Activated CD4-positive, alpha-beta T cell treated with anti-CD3 and anti-CD28 coated beads, Interleukin-2, amount 10 ng/mL, durations not matched to agents 24 days and 14 days (primary cell): ENCODE data around the gene ALOX12. TPM values are rescaled to one million over a fixed set of nuclear protein-coding genes. Genes with fewer than 3 reads are reported as not detected.
A peak's percentile ranks its signal among the peaks of the same experiment; 100 is the strongest.

Experiments
- DNase-seq: peaks from one replicate; pipeline ENCODE4 v3.0.0; 2022
- H3K27ac Mint-ChIP-seq: one replicate; pipeline ENCODE4 v1.8.0; 2022; ENCODE audit warnings: mild to moderate bottlenecking, mixed read lengths
- H3K27me3 Mint-ChIP-seq: one replicate; pipeline ENCODE4 v1.8.0; 2022; ENCODE audit warnings: mixed read lengths
- H3K36me3 Mint-ChIP-seq: one replicate; pipeline ENCODE4 v1.8.0; 2022; ENCODE audit warnings: low read depth, mild to moderate bottlenecking, mixed read lengths
- H3K4me1 Mint-ChIP-seq: one replicate; pipeline ENCODE4 v1.8.0; 2021; ENCODE audit warnings: mixed read lengths
- H3K4me3 Mint-ChIP-seq: one replicate; pipeline ENCODE4 v1.8.0; 2022; ENCODE audit warnings: mild to moderate bottlenecking, moderate library complexity, mixed read lengths
- H3K9me3 Mint-ChIP-seq: one replicate; pipeline ENCODE4 v1.8.0; 2021; ENCODE audit warnings: mixed read lengths
- intact Hi-C: fragments of 100-400 bp; cut with micrococcal nuclease; formaldehyde crosslinking; loops from one replicate; pipeline ENCODE4 v1.15.1; 2023
- total RNA-seq: library from RNA; stranded (reverse); gene quantifications from 2 replicates; pipeline ENCODE4 v1.2.3, GENCODE V29; 2022

Gene ALOX12
- total RNA-seq, 1 donor from 2014 or later, result not detected

DNA sequence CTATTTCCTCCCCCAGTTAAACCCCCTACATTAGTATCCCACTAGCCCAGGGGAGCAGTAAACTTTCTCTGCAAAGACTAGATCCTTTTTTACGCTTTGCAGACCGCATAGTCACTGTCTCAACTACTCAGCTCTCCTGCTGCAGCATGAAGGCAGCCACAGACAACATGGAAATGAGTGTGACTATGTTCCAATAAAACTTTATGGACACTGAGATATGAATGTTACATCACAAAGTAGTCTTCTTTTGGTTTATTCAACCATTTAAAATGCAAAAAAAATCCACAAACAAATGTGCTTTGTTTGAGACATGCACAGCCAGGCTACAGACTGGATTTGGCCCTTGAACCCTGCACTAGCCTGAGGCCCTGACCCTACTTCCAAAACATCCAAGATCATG lies 14.7 kb downstream of the ALOX12 start:
- Mint-ChIP-seq H3K27ac (no peak overlapping the region), H3K9me3 (no peaks in the 10 kb centered on the region), H3K4me3 (peak overlapping the region; percentile 97), H3K27me3 (no peaks in the 10 kb centered on the region), H3K36me3 (peaks cover 27% of the 10 kb centered on the region), H3K4me1 (peaks cover 35% of the 10 kb centered on the region)
- intact Hi-C loops, result loop anchor here (5.0 to 10.0 kb wide), 2 partner anchors 256 to 1588 kb away; partner anchors contain the start of genes RPAIN and XAF1
- no peak for DNase-seq

DNA sequence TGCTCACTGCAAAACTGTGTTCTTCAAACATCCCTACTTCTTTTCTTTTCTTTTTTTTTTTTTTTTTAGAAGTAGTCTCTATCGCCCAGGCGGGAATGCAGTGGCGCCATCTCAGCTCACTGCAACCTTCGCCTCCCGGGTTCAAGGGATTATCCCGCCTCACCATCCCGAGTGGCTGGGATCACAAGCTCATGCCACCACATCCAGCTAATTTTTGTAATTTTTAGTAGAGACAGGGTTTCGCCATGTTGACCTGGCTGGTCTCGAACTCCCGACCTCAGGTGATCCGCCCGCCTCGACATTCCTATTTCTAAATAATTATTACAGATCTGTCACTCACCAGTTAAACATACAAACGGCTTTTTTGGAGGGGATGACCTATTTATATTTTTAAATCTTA lies 15.6 kb downstream of the ALOX12 start:
- H3K27me3 Mint-ChIP-seq, result no peaks in the 10 kb centered on the region
- H3K36me3 Mint-ChIP-seq, result peaks cover 33% of the 10 kb centered on the region
- intact Hi-C loops, result loop anchor here (5.0 to 10.0 kb wide), 2 partner anchors 257 to 1589 kb away; partner anchors contain the start of genes RPAIN and XAF1
- H3K9me3 Mint-ChIP-seq, result no peaks in the 10 kb centered on the region
- H3K4me3 Mint-ChIP-seq, result peak overlapping the region; percentile 97
- H3K4me1 Mint-ChIP-seq, result peaks cover 44% of the 10 kb centered on the region
- DNase-seq, result no peak
- H3K27ac Mint-ChIP-seq, result peak overlapping the region; percentile 99

DNA sequence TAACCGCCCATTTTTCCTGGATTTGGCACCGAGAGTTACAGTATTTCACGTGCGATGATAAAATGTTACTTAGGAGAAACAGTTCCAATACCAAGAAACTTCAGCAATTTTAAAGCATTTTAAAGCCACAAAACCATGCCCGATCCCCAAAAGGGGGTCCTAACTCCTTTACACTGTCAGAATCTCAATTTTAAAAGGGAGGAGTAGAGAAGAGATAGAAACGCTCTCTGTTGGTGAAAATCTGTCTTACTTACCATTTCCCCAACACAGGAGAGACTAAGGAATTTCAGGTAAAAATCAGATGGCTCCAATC lies 16.0 kb downstream of the ALOX12 start:
- peak overlapping the region; percentile 99 for H3K27ac Mint-ChIP-seq
- no peak for DNase-seq
- H3K4me3 Mint-ChIP-seq, result peak overlapping the region; percentile 97
- H3K9me3 Mint-ChIP-seq, result no peaks in the 10 kb centered on the region
- intact Hi-C loops, result loop anchor here (5.0 to 10.0 kb wide), 2 partner anchors 257 to 1590 kb away; partner anchors contain the start of genes RPAIN and XAF1
- H3K36me3 Mint-ChIP-seq, result peaks cover 36% of the 10 kb centered on the region
- no peaks in the 10 kb centered on the region for H3K27me3 Mint-ChIP-seq
- H3K4me1 Mint-ChIP-seq, result peaks cover 47% of the 10 kb centered on the region

DNA sequence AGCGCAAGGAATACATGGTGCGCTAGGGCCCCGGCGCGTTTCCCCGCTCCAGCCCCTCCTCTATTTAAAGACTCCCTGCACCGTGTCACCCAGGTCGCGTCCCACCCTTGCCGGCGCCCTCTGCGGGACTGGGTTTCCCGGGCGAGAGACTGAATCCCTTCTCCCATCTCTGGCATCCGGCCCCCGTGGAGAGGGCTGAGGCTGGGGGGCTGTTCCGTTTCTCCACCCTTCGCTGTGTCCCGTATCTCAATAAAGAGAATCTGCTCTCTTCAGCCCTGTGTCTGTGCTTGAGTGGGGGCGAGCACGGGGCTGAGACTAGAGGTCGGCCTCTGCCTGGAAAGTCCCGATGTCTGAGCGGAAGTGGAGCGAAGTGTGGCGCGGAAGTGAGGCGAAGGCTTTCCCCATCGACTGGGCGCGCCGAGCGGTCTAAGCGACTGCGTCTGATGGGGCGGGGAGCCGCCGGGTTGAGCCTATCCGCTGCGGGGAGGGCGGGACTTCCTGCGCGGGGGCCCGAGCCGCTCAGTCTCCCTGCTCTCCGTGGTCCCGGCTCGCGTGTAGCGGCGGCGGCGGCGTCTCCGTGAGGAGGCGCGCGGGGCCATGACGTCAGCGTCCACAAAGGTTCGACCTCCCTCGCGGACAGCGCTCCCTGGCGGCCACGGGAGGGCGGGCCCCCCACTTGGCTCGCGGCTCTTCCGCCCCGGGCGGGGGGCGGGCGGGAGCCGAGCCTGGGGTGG lies 18.6 kb downstream of the ALOX12 start:
- Mint-ChIP-seq H3K4me1 (peaks cover 56% of the 10 kb centered on the region), H3K9me3 (no peaks in the 10 kb centered on the region), H3K27ac (peak overlapping the region; percentile 99), H3K4me3 (peak overlapping the region; percentile 97), H3K27me3 (no peaks in the 10 kb centered on the region), H3K36me3 (peaks cover 39% of the 10 kb centered on the region)
- intact Hi-C loops, result loop anchor here (2.0 to 10.0 kb wide), 3 partner anchors 260 to 1592 kb away; partner anchors contain the start of genes C17orf100, MED31, RPAIN and XAF1
- peak; percentile 99 for DNase-seq

DNA sequence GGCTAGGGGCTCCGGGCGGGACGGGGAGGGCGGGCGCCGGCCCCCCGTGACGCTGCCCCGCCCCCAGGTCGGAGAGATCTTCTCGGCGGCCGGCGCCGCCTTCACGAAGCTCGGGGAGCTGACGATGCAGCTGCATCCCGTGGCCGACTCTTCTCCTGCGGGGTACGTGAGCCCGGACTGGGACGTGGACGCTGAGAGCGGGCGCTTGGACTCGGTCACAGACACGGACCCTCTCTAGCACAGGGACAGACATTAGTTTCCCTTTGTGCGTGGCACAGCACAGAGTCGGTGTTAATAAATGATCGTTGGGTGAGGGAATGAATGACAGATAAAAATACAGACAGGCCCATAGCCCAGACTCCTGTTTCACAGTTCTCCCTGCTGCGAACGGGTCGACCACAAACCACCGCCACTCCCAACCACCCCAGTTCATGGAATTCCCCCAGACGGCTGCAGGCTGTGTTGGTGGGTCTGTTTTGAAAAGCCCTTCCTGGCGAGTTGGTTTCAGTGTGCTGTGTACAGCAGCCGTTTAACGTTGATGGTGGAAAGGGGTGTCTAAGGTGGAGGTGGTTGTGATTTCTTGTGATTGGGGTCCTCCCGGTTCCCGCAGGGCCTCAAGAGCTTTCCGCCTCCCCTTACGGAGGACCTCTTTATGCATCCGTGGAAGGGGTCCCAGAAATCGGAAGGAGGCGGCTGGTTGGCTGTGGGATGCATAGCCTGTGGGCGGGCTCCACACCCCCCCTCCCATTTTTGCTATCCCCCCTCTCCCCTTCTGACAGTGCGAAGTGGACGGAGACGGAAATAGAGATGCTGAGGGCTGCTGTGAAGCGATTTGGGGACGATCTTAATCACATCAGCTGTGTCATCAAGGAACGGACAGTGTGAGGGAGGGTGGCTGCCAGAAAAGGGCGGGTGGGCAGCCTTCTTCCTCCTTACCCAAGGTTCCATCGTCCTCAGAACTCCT lies 19.4 kb downstream of the ALOX12 start:
- intact Hi-C loops, result loop anchor here (1.0 to 10.0 kb wide), 5 partner anchors 8 to 1593 kb away; partner anchors contain the start of genes BCL6B, C17orf100, MED31 and RPAIN
- peak overlapping the region; percentile 98 for H3K27ac Mint-ChIP-seq
- peaks cover 37% of the 10 kb centered on the region for H3K36me3 Mint-ChIP-seq
- H3K9me3 Mint-ChIP-seq, result no peaks in the 10 kb centered on the region
- H3K4me3 Mint-ChIP-seq, result peak overlapping the region; percentile 97
- peaks cover 55% of the 10 kb centered on the region for H3K4me1 Mint-ChIP-seq
- peak; percentile 95 for DNase-seq
- no peaks in the 10 kb centered on the region for H3K27me3 Mint-ChIP-seq

DNA sequence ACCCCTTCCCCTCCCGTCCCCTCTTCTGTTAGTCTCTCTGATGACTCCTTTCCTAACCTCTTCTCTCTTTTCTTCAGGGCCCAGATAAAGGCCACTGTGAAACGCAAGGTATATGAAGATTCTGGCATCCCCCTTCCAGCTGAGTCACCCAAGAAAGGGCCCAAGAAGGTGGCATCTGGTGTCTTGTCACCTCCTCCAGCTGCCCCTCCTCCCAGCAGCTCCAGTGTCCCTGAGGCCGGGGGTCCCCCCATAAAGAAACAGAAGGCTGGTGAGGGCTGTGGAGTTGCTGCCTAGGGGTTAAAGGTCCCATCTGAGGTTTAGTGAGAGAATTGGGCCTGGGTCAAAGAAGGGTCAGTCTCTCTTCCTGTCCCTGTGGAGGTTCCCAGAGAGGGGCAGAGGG lies 20.6 kb downstream of the ALOX12 start:
- DNase-seq, result peak; percentile 67
- Mint-ChIP-seq H3K4me3 (peak overlapping the region; percentile 97), H3K9me3 (no peaks in the 10 kb centered on the region), H3K27me3 (no peaks in the 10 kb centered on the region), H3K4me1 (peaks cover 59% of the 10 kb centered on the region), H3K36me3 (peaks cover 36% of the 10 kb centered on the region), H3K27ac (peak overlapping the region; percentile 98)
- intact Hi-C loops, result loop anchor here (10.0 kb wide), 1 partner anchor 262 kb away; the partner anchor contains the start of gene XAF1

DNA sequence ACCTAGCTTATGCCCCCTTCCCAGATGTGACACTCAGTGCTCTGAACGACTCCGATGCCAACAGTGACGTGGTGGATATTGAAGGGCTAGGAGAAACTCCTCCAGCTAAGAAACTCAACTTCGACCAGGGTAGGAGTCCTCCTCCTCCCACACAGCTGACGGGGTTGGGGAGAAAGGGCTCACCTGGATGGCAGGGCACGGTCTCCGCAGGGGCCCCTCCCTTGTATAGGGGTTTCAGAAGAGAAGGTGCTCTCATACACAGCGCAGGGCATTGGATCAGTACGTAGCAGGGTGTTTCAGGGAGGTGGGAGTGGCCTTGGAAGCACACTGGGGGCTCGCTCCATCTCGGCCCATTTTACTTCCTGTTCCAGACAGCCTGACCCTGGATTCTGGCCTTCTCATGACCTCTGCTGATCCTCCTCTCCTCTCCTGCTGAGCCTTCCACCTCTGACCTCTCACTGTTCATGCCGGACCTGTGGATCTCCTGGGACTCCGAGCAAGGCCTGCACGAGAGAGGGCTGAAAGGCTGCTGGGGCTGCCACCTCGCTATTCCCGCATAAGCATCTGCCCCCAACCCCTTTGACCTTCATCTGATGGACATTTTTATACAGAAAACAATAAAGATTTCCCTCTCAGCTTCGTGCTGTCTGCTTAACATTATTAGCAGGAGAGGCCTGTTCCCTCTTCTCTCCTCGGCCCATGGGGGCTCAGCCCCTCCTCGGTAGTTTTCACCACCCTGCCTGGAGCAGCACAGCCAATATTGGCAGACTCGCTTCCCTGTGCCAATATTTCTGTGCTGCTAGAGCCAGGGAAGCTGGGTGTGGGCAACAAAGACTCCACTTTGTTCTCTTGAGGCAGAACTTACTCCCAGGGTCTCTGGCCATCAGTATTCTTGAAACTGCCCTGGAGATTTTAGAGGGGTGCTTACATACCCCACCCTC lies 21.3 kb downstream of the ALOX12 start:
- H3K4me3 Mint-ChIP-seq, result peak overlapping the region; percentile 97
- peak overlapping the region; percentile 98 for H3K27ac Mint-ChIP-seq
- no peaks in the 10 kb centered on the region for H3K9me3 Mint-ChIP-seq
- H3K4me1 Mint-ChIP-seq, result peaks cover 65% of the 10 kb centered on the region
- DNase-seq, result no peak
- no peaks in the 10 kb centered on the region for H3K27me3 Mint-ChIP-seq
- peaks cover 35% of the 10 kb centered on the region for H3K36me3 Mint-ChIP-seq
- intact Hi-C loops, result loop anchor here (10.0 kb wide), 1 partner anchor 262 kb away; the partner anchor contains the start of gene XAF1

DNA sequence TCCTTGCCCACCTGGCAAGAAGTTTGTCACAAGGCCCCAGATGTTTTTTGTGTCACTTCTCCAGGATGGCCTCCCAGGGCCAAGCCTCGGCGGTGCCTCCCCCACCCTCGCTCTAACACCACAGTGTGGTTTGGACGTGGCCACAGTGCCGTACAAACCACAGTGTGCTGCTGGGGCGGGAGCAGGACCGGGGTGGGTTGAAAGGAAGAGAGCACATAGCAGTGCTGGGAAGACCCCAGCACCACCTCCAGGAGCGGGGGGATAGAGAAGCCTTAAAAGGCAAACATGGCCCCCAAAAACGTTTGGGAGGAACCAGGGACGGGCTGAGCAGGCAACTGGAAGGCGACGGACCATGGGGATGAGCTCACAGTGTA lies 22.0 kb downstream of the ALOX12 start:
- H3K4me1 Mint-ChIP-seq, result peaks cover 72% of the 10 kb centered on the region
- no peaks in the 10 kb centered on the region for H3K9me3 Mint-ChIP-seq
- no peaks in the 10 kb centered on the region for H3K27me3 Mint-ChIP-seq
- peak; percentile 80 for DNase-seq
- H3K36me3 Mint-ChIP-seq, result peaks cover 34% of the 10 kb centered on the region
- peak overlapping the region; percentile 66 for H3K4me3 Mint-ChIP-seq
- H3K27ac Mint-ChIP-seq, result peak overlapping the region; percentile 98
- intact Hi-C loops, result loop anchor here (10.0 kb wide), 1 partner anchor 263 kb away; the partner anchor contains the start of gene XAF1

DNA sequence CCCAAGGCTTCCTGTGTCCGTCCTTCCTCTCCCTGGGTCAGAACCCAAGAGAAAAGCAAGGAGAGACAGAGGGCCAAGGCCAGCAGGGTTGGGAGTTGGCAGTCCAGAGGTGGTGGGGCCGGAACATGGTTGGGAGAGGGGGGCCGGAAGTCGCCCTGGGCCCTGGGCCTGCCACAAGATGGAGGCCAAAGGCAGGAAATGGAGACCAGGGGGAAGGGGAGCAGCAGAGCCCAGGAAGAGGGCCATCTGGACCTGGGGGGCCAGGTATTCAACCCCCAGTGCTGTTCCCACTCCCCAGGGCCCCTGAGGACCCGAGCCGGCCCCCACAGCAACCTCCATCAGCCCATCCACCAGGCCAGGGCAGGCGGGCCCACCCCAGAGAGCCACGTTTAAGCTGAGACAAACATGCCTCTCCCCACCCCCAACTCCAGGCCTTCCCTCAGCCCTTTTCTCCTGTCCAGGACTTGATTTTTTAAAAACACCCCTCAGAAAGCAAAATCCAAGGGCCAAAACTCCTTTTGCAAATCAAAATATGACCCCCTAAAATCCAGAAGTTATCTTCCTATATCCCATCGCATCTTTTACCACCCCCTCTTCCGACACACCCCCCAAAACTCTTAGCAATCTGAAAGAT lies 22.6 kb downstream of the ALOX12 start:
- H3K4me3 Mint-ChIP-seq, result no peak overlapping the region
- no peaks in the 10 kb centered on the region for H3K9me3 Mint-ChIP-seq
- peaks cover 29% of the 10 kb centered on the region for H3K36me3 Mint-ChIP-seq
- H3K27me3 Mint-ChIP-seq, result no peaks in the 10 kb centered on the region
- peak overlapping the region; percentile 50 for H3K27ac Mint-ChIP-seq
- no peak for DNase-seq
- peaks cover 74% of the 10 kb centered on the region for H3K4me1 Mint-ChIP-seq
- intact Hi-C loops, result loop anchor here (10.0 kb wide), 1 partner anchor 264 kb away; the partner anchor contains the start of gene XAF1

DNA sequence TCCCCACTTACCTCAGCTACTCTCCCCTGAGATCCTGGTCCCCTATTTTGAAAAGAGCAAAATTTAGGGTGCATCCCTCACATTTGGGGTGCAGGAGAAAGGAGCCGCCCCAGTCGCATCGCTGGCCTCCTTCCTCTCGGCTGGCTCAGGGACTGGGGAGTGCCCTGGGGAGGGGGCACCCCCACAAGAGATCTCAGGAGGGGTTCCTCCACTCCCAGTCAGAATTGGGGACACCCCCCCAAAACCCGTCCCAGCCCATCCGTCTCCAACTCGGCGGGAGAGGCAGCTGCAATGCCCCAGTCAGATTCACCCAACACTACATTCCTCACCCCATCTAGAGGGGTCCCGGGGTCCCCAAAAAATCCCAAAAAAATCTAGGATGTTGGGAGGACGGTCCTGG lies 23.5 kb downstream of the ALOX12 start:
- Mint-ChIP-seq H3K9me3 (no peaks in the 10 kb centered on the region), H3K4me1 (peaks cover 82% of the 10 kb centered on the region), H3K4me3 (no peak overlapping the region), H3K36me3 (peaks cover 20% of the 10 kb centered on the region), H3K27ac (no peak overlapping the region), H3K27me3 (no peaks in the 10 kb centered on the region)
- intact Hi-C loops, result loop anchor here (10.0 kb wide), 1 partner anchor 265 kb away; the partner anchor contains the start of gene XAF1
- DNase-seq, result no peak

DNA sequence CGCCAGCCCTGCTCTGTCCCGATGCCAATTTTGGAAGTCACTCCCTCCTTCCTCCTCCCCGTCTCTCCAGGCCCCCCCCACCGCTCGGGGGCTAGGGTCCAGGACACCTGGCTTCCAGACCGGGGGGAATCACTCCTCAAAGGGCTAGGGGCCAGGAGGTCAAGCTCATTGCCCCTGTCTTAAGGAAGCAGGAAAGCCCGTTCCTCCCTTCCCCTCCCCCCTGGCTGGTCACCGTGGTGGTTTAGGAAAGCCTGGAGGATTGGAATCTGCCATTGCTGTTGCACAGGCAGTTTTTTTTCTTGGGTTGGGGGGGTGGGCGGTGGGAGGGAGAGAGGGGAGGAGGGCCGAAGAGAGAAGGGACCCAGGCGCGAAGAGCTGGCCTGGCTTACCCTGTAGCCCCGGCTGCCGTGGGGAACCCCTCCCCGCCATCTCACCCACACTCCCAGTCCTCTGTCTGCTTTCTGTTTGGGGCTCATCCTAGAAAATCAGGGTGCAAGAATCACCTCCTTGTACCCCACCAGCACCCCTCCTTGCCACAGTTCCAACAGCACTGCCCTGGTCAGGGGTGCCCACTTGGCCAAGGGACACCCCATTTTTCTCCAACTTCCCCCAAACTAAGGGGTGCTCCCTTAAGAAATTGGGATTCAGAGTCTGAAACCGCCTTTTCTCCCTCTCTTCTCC lies 24.1 kb downstream of the ALOX12 start:
- H3K9me3 Mint-ChIP-seq, result no peaks in the 10 kb centered on the region
- H3K27me3 Mint-ChIP-seq, result no peaks in the 10 kb centered on the region
- H3K36me3 Mint-ChIP-seq, result peaks cover 18% of the 10 kb centered on the region
- peaks cover 85% of the 10 kb centered on the region for H3K4me1 Mint-ChIP-seq
- DNase-seq, result no peak
- intact Hi-C loops, result loop anchor here (10.0 kb wide), 1 partner anchor 265 kb away; the partner anchor contains the start of gene XAF1
- no peak overlapping the region for H3K27ac Mint-ChIP-seq
- H3K4me3 Mint-ChIP-seq, result peak overlapping the region; percentile 19
